Measurements from ENCODE around the gene AGBL3. TPM values are rescaled to one million over a fixed set of nuclear protein-coding genes. Genes with fewer than 3 reads are reported as not detected.
"Not testable (repeated sequence)": the region's sequence is repeated elsewhere in the genome, so short reads cannot be mapped to it uniquely, and the experiment has no call there.

The AGBL3 gene
- total and polyA plus RNA-seq, 7 donors = 0.23 to 3.1 (median 0.95) TPM

GRCh38 chr7:135169964-135170273, 183.6 kb downstream of the AGBL3 start:
- no peaks in the 10 kb centered on the region for H3K9me3 ChIP-seq
- WGBS, 2 donors = 1 to 3% methylated on average over 17 of the region's 17 CpGs
- DNase-seq = no peak
- TF ChIP-seq EP300 (IDR thresholded peaks at IDR 0.05) (no peak), POLR2AphosphoS5 (IDR thresholded peaks at IDR 0.05) (no peak), POLR2A (IDR thresholded peaks at IDR 0.05) (no peak), CTCF (IDR thresholded peaks at IDR 0.05) (no peak)
- H3K27me3 ChIP-seq = no peaks in the 10 kb centered on the region
- intact Hi-C loops (cut with DNase I) = loop anchor here (1.0 to 10.0 kb wide), 4 partner anchors 22 to 480 kb away; partner anchors contain the start of genes CALD1 and TMEM140
- peaks cover 0 to 46% (median 38%) of the 10 kb centered on the region in 4 donors for H3K4me1 ChIP-seq
- peak overlapping the region; percentile 61 to 92 (median 74) for H3K4me3 ChIP-seq
- peak overlapping the region; percentile 94 to 99 (median 96) for H3K27ac ChIP-seq
- H3K36me3 ChIP-seq = peaks cover 7 to 35% (median 19%) of the 10 kb centered on the region in 4 donors

- intact Hi-C loops (cut with DNase I) = loop anchor here (1.0 kb wide), 3 partner anchors 22 to 480 kb away; partner anchors contain the start of gene TMEM140
- WGBS, 2 donors = 0% methylated on average over 77 of the region's 77 CpGs
- H3K4me1 ChIP-seq = peaks cover 0 to 46% (median 38%) of the 10 kb centered on the region in 4 donors
Observed at GRCh38 chr7:135170274-135170997, 184.1 kb downstream of the AGBL3 start, which contains the start of gene CYREN. Gene CYREN (minus strand): TSS chr7:135170707. CDS start chr7:135168922, 1,785 bp downstream.

GRCh38 chr7:135170998-135171481, 184.7 kb downstream of the AGBL3 start:
- peak overlapping the region; percentile 61 to 92 (median 74) for H3K4me3 ChIP-seq
- intact Hi-C loops (cut with DNase I) = loop anchor here (1.0 kb wide), 3 partner anchors 23 to 481 kb away; partner anchors contain the start of gene TMEM140
- not testable (repeated sequence) for H3K27me3 ChIP-seq, DNase-seq, H3K9me3 ChIP-seq
- WGBS, 2 donors = 20 to 34% methylated on average over 12 of the region's 12 CpGs
- H3K36me3 ChIP-seq = peaks cover 5 to 25% (median 11%) of the 10 kb centered on the region in 4 donors
- H3K27ac ChIP-seq = peak overlapping the region; percentile 94 to 99 (median 96)
- H3K4me1 ChIP-seq = peaks cover 0 to 46% (median 38%) of the 10 kb centered on the region in 4 donors

More at GRCh38 chr7:135170274-135170997, 184.1 kb downstream of the AGBL3 start, which contains the start of gene CYREN:
- Histone ChIP-seq H3K9me3 (no peaks in the 10 kb centered on the region), H3K36me3 (peaks cover 7 to 31% (median 16%) of the 10 kb centered on the region in 4 donors), H3K4me3 (peak within 1 kb of the TSS; percentile 61 to 92 (median 74)), H3K27me3 (no peaks in the 10 kb centered on the region), H3K27ac (peak within 1 kb of the TSS; percentile 94 to 99 (median 96))
- TF ChIP-seq EP300 (IDR thresholded peaks at IDR 0.05) (no peak), CTCF (IDR thresholded peaks at IDR 0.05) (peak; percentile 35 to 62 (median 44)), POLR2A (IDR thresholded peaks at IDR 0.05) (peak in 1 of 2 donors; percentile 49), POLR2AphosphoS5 (IDR thresholded peaks at IDR 0.05) (peak; percentile 56 to 85 (median 83))
- DNase-seq = peak; percentile 97

- TF ChIP-seq POLR2AphosphoS5 (IDR thresholded peaks at IDR 0.05) = peak in 3 of 4 donors; percentile 20 to 41 (median 26)
- peak; percentile 89 for DNase-seq
- intact Hi-C loops (cut with DNase I); H3K27me3 ChIP-seq; H3K9me3 ChIP-seq: not testable (repeated sequence)
- peaks cover 0 to 43% (median 38%) of the 10 kb centered on the region in 4 donors for H3K4me1 ChIP-seq
- peak overlapping the region in 2 of 4 donors; percentile 61 to 92 for H3K4me3 ChIP-seq
- 78 to 90% methylated on average over 19 of the region's 19 CpGs for WGBS, 2 donors
- H3K27ac ChIP-seq = peak overlapping the region; percentile 94 to 99 (median 96)
- peaks cover 5 to 18% (median 8%) of the 10 kb centered on the region in 4 donors for H3K36me3 ChIP-seq
Observed at GRCh38 chr7:135171581-135172291, 185.4 kb downstream of the AGBL3 start.

DNA sequence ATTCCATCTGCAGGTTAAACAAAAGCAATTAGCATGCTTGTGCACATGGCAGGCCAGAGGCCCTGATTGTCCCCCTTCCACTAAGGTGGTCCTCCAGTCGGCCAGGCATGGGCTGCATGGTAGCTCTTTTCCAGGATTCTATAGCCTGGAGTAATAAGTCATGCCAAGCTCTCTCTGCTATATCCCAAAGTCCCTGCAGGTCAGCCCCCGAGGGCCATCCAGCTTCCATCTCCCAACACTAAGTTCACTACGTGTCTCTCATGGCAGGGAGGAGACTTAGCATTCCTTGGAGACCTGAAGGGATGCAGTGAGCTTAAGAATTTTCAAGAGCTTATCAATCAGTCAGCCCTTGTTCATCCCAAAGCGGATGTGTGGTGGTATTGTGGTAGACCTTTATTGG, 187.6 kb downstream of the AGBL3 start:
- H3K4me1 ChIP-seq = peaks cover 0 to 25% (median 22%) of the 10 kb centered on the region in 4 donors
- intact Hi-C loops (cut with DNase I); DNase-seq; H3K27ac ChIP-seq; H3K9me3 ChIP-seq; H3K4me3 ChIP-seq; H3K36me3 ChIP-seq; H3K27me3 ChIP-seq: not testable (repeated sequence)
- 85 to 86% methylated on average over 4 of the region's 4 CpGs for WGBS, 2 donors

DNA sequence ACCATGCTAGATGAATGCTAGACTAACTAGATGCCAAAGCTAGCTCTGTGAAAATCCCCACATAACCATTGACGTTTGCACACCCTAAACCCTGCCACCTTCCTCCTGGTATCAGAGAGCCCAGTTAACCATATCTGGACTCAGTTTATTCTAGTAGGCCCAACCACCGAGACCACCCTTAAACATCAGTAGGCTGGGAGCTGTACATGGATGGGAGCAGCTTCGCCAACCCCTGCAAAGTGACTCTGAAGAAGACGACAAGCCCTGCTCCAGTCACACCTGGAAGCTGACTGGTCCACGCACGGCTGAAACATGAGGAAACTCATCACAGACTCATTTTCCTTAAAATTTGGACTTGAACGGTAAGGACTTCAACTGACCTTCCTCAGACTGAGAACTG, 188.6 kb downstream of the AGBL3 start:
- no peaks in the 10 kb centered on the region for H3K27me3 ChIP-seq
- intact Hi-C loops (cut with DNase I) = no loop called here
- H3K27ac ChIP-seq = no peak overlapping the region
- peaks cover 0 to 3% (median 0%) of the 10 kb centered on the region in 4 donors for H3K9me3 ChIP-seq
- H3K4me3 ChIP-seq = no peak overlapping the region
- no peak for DNase-seq
- no peaks in the 10 kb centered on the region for H3K36me3 ChIP-seq
- H3K4me1 ChIP-seq = peaks cover 0 to 15% (median 12%) of the 10 kb centered on the region in 4 donors
- TF ChIP-seq POLR2A (IDR thresholded peaks at IDR 0.05) (no peak), EP300 (IDR thresholded peaks at IDR 0.05) (no peak), POLR2AphosphoS5 (IDR thresholded peaks at IDR 0.05) (no peak), CTCF (IDR thresholded peaks at IDR 0.05) (no peak)
- 93 to 94% methylated on average over 7 of the region's 7 CpGs for WGBS, 2 donors

Data from sigmoid colon (tissue), 7 donors.